Neural progenitor cell (in vitro differentiated cells): ENCODE results near the gene KEL.

Source experiments
- EZH2 ChIP-seq: fragments of 200-600 bp; sonication (generic); IDR thresholded peaks from 2 replicates; pipeline ENCODE4 v1.6.1; 2017; ENCODE audit warnings: antibody characterized with exemption, mild to moderate bottlenecking, moderate library complexity
- TF ChIP-seq, protein P1 (sequence below): fragments of 200-600 bp; sonication (generic); IDR thresholded peaks from 2 replicates; pipeline ENCODE4 v1.5.1; 2017; ENCODE audit warnings: antibody characterized with exemption, mild to moderate bottlenecking

- TF ChIP-seq, protein P1, sequence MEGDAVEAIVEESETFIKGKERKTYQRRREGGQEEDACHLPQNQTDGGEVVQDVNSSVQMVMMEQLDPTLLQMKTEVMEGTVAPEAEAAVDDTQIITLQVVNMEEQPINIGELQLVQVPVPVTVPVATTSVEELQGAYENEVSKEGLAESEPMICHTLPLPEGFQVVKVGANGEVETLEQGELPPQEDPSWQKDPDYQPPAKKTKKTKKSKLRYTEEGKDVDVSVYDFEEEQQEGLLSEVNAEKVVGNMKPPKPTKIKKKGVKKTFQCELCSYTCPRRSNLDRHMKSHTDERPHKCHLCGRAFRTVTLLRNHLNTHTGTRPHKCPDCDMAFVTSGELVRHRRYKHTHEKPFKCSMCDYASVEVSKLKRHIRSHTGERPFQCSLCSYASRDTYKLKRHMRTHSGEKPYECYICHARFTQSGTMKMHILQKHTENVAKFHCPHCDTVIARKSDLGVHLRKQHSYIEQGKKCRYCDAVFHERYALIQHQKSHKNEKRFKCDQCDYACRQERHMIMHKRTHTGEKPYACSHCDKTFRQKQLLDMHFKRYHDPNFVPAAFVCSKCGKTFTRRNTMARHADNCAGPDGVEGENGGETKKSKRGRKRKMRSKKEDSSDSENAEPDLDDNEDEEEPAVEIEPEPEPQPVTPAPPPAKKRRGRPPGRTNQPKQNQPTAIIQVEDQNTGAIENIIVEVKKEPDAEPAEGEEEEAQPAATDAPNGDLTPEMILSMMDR = no peak
- TF ChIP-seq EZH2 = no peak
Observed at GRCh38 chr7:142948603-142949002, 13.6 kb downstream of the KEL start.
